ENCODE data around the gene YY1AP1.

GRCh38 chr1:155649676-155650075, 38.9 kb downstream of the YY1AP1 start:
- TF ChIP-seq, protein P1, sequence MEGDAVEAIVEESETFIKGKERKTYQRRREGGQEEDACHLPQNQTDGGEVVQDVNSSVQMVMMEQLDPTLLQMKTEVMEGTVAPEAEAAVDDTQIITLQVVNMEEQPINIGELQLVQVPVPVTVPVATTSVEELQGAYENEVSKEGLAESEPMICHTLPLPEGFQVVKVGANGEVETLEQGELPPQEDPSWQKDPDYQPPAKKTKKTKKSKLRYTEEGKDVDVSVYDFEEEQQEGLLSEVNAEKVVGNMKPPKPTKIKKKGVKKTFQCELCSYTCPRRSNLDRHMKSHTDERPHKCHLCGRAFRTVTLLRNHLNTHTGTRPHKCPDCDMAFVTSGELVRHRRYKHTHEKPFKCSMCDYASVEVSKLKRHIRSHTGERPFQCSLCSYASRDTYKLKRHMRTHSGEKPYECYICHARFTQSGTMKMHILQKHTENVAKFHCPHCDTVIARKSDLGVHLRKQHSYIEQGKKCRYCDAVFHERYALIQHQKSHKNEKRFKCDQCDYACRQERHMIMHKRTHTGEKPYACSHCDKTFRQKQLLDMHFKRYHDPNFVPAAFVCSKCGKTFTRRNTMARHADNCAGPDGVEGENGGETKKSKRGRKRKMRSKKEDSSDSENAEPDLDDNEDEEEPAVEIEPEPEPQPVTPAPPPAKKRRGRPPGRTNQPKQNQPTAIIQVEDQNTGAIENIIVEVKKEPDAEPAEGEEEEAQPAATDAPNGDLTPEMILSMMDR (IDR thresholded peaks at IDR 0.05): no peak
- no peak for TF ChIP-seq POLR2A (IDR thresholded peaks at IDR 0.05)

Data from vagina (tissue), 2 donors.